NT2/D1 (cell line): ENCODE results near the gene PALD1.

Source experiments
- DNase-seq: peaks from one replicate; pipeline ENCODE4 v3.0.0-alpha.2; 2011; ENCODE audit warnings: low read depth, low spot score
- H3K27me3 ChIP-seq: 2 replicates; pipeline ENCODE4 v1.6.0; 2011; ENCODE audit warnings: mild to moderate bottlenecking; ENCODE audit not compliant: insufficient read length, insufficient read depth
- H3K36me3 ChIP-seq: 2 replicates; pipeline ENCODE4 v1.6.1; 2011; ENCODE audit warnings: mild to moderate bottlenecking, low read length, mixed read lengths; ENCODE audit not compliant: insufficient read depth, insufficient read length
- H3K4me1 ChIP-seq: 2 replicates; pipeline ENCODE4 v1.5.1; 2011; ENCODE audit not compliant: insufficient read depth, insufficient read length
- H3K4me3 ChIP-seq: 2 replicates; pipeline ENCODE4 v1.5.1; 2011; ENCODE audit warnings: low read depth; ENCODE audit not compliant: insufficient read length
- H3K9ac ChIP-seq: 2 replicates; pipeline ENCODE4 v1.6.0; 2011; ENCODE audit warnings: low read depth; ENCODE audit not compliant: insufficient read length
- H3K9me3 ChIP-seq: 2 replicates; pipeline ENCODE4 v1.5.1; 2011; ENCODE audit warnings: mild to moderate bottlenecking, low read length; ENCODE audit not compliant: insufficient read depth
- SUZ12 ChIP-seq: IDR thresholded peaks from 2 replicates; pipeline ENCODE4 v1.6.1; 2011; ENCODE audit not compliant: insufficient read length, insufficient read depth; ENCODE audit errors: extremely low read depth
- YY1 ChIP-seq: IDR thresholded peaks from 2 replicates; pipeline ENCODE4 v1.6.1; 2011; ENCODE audit not compliant: insufficient read length, insufficient read depth
- ZNF274 ChIP-seq: IDR thresholded peaks from 2 replicates; pipeline ENCODE4 v1.6.1; 2011; ENCODE audit warnings: mild to moderate bottlenecking, low read depth, low read length

The PALD1 gene

GRCh38 chr10:70568781-70569495 is 90.4 kb downstream of the PALD1 start:
- H3K36me3 ChIP-seq: no peaks in the 10 kb centered on the region
- TF ChIP-seq SUZ12: no peak
- TF ChIP-seq ZNF274: no peak
- TF ChIP-seq YY1: no peak
- no peak overlapping the region for H3K9ac ChIP-seq
- DNase-seq: no peak
- H3K27me3 ChIP-seq: no peaks in the 10 kb centered on the region
- no peaks in the 10 kb centered on the region for H3K9me3 ChIP-seq
- H3K4me1 ChIP-seq: no peaks in the 10 kb centered on the region
- H3K4me3 ChIP-seq: no peak overlapping the region

DNA sequence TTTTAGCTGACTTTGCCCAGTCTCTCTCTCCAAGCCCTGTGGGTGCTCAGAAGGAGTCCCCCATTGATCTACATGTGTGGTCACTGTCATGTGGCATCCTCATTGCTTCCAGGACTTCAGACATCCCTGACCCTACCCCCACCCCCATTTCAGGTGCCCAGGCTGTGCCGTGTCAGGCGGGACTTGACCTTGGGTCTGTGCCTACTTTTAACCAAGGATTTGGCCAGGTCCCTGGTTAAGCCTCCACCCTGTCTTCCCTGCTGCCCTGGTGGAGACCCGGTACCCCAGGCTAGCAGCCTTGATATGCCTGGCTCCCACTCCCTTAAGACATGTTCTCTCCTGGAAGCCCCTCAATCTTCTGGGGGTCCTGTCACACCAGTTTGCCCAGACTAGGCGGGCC is 92.7 kb downstream of the PALD1 start:
- Histone ChIP-seq H3K4me1 (peaks cover 6% of the 10 kb centered on the region), H3K9ac (no peak overlapping the region), H3K9me3 (no peaks in the 10 kb centered on the region), H3K27me3 (no peaks in the 10 kb centered on the region), H3K4me3 (no peak overlapping the region), H3K36me3 (no peaks in the 10 kb centered on the region)
- TF ChIP-seq SUZ12 (no peak), ZNF274 (no peak), YY1 (no peak)
- DNase-seq: no peak

DNA sequence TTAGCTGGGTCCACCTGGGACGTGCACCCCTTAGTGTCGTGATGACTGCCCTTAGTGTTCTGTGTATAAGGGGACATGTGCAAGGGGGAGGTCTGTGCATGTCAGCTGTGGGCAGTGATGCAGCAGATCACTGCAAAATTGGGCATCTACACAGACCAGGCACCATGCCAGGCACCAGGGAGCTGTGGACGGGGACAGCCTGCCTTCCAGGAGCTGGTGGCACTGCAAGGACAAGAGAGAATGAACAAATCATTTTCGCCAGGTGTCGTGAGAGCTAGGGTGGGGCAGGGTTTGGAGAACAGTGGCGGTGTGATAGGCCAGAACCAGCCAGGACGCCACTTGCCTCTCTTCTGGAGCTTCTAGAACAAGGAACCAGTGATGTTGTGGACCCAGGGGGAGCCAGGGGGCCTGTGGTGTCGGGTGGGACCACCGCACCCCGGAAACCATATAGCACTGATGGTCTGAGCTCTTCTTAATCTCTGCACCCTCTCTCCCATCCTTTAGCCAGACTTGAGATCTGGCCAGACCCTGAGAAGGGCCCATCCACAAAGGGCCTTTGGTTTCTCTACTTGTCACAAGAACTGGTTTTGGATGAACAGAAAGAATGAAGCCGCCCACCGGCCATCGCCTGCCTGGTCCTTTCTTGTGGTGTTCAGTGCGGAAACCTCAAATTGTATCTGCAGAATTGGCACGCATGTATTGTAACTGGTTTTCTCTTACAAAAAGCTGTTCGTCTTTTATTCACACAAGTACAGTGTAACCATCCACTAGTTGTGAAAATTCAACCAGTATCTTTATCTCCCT is 93.3 kb downstream of the PALD1 start:
- TF ChIP-seq YY1: no peak
- no peak for TF ChIP-seq SUZ12
- TF ChIP-seq ZNF274: no peak
- no peak for DNase-seq
- H3K4me3 ChIP-seq: no peak overlapping the region
- H3K4me1 ChIP-seq: peaks cover 10% of the 10 kb centered on the region
- H3K9me3 ChIP-seq: no peaks in the 10 kb centered on the region
- H3K9ac ChIP-seq: no peak overlapping the region
- H3K36me3 ChIP-seq: no peaks in the 10 kb centered on the region
- H3K27me3 ChIP-seq: no peaks in the 10 kb centered on the region

DNA sequence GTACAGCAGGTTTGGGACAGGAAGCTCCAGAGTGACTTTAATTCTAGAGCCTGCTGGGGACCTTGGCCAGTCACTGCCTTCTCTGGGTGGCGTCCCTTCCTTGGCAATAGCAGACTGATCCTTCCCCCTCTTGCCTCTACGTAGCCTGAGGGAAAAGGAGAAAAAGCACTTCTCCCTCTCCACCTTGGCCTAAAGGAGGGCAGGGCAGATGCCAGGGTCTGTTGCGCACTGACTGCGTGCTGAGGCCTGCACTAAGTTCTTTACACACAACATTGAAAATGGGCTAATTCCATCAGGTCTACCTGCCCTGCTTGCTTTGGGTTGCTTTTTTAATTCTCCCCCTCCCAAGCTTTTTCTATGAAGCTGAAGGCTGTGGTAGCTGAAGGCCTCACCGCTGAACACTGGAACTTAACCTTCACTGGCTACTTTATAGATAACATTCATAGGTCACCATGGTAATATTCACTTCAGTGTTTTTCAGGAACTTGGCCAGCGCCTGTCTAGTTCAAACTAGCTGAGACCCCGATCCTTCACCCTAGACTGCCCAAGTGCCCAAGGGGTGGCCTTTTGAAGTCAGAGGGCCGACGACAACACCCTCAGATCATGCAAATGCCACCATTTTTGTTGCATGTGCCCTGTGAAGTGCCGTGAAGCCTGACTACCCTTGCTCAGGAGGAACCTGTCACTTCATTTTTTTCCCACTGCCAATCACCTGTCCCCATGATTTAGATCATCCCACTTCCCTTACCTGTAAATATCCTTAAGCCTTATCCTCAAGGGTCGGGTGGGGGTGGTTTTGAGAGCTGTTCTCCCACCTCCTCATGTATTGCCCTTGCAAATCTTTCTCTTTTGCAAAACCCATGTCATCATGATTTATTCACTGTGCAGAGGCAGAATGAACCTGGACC is 95.3 kb downstream of the PALD1 start:
- no peak overlapping the region for H3K4me3 ChIP-seq
- no peak overlapping the region for H3K9ac ChIP-seq
- no peaks in the 10 kb centered on the region for H3K36me3 ChIP-seq
- no peaks in the 10 kb centered on the region for H3K9me3 ChIP-seq
- peaks cover 10% of the 10 kb centered on the region for H3K4me1 ChIP-seq
- H3K27me3 ChIP-seq: no peaks in the 10 kb centered on the region
- no peak for DNase-seq
- TF ChIP-seq SUZ12: no peak
- TF ChIP-seq YY1: no peak

GRCh38 chr10:70575486-70575873 is 96.9 kb downstream of the PALD1 start:
- Histone ChIP-seq H3K9ac (no peak overlapping the region), H3K4me3 (no peak overlapping the region), H3K36me3 (no peaks in the 10 kb centered on the region), H3K9me3 (no peaks in the 10 kb centered on the region), H3K27me3 (no peaks in the 10 kb centered on the region), H3K4me1 (peaks cover 10% of the 10 kb centered on the region)
- no peak for DNase-seq
- no peak for TF ChIP-seq SUZ12
- no peak for TF ChIP-seq YY1
- TF ChIP-seq ZNF274: no peak

DNA sequence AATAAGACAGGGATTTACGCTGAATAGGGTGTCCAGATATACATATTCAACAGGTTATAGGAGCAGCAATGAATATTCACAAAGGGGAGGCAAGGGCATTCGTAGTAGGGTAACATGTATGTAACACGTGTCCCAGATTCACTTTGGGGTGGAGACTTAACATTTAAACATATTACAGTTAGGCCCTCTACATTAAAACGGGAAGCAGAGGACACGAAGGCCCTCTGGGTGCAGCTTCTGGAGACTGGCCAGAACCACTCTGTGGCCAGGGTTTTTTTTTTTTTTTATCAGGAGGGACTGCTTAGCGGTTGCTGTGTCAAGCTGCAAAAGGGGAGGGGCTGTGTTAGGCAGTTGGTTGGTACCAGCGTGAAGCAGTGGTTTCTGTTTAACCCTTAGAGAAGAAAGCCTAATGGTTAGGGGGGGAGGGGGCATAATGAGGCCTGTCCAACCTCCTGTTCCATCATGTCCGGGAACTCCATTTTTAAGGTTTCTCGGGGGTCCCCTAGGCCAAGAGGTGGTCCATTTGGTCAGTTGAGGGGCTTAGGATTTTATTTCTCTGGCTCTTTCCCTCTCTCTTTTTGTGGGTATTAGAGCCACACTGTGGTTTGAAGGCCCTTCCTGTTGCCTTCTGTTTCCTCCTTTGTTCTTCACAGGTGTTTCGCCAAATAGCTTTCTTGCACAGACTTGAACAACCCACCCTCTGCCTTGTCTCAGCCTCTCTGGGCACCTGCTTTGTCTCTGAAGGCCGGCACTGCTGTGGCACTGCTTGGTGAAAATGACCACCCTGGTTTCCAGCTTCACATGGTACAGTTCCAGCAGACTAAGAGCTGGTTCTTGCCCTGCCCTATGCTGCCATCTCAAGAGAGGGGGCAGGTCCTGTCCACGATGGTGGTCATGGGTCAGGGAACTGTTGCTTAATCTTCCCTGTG is 97.6 kb downstream of the PALD1 start:
- H3K27me3 ChIP-seq: no peaks in the 10 kb centered on the region
- peaks cover 10% of the 10 kb centered on the region for H3K4me1 ChIP-seq
- DNase-seq: no peak
- TF ChIP-seq SUZ12 (no peak), ZNF274 (no peak), YY1 (no peak)
- no peak overlapping the region for H3K4me3 ChIP-seq
- no peaks in the 10 kb centered on the region for H3K9me3 ChIP-seq
- H3K36me3 ChIP-seq: no peaks in the 10 kb centered on the region
- no peak overlapping the region for H3K9ac ChIP-seq
